IMR-90 (cell line): ENCODE data around the gene TEX48. TPM values are rescaled to one million over a fixed set of nuclear protein-coding genes. Genes with fewer than 3 reads are reported as not detected.
A peak's percentile ranks its signal among the peaks of the same experiment; 100 is the strongest.

Source experiments
- ATAC-seq: fragments of 200-7000 bp; cut with Tn5 transposase; 2 replicates; pipeline ENCODE4 v1.9.1; 2020; ENCODE audit warnings: low read depth, mild to moderate bottlenecking, moderate library complexity
- BruUV-seq: library from RNA; stranded (reverse); fragments of 400-500 nt; replicated peaks from 2 replicates; lab custom pipeline; 2021; lab: Mats Ljungman, UMichigan
- CTCF ChIA-PET: fragments of 300-600 bp; formaldehyde crosslinking; extraction: SDS; loops from one replicate; lab custom pipeline; 2021; ENCODE audit warnings: antibody characterized with exemption; lab: Yijun Ruan, JAX
- POLR2A ChIA-PET: fragments of 300-600 bp; sonication (Branson Sonifier 250); formaldehyde crosslinking; loops from one replicate; lab custom pipeline; 2022; ENCODE audit warnings: antibody characterized with exemption; ENCODE audit not compliant: unreplicated experiment; lab: Charles Lee
- DNase-seq: peaks from one replicate; pipeline ENCODE4 v3.0.0; 2013
- H2AFZ ChIP-seq: replicated peaks from 2 replicates; pipeline ENCODE3; 2013; ENCODE audit warnings: low read length, mild to moderate bottlenecking; ENCODE audit not compliant: poor library complexity
- H2AK5ac ChIP-seq: 2 replicates; pipeline ENCODE4 v1.6.1; 2013; ENCODE audit warnings: low read depth, low read length, inconsistent platforms
- H2AK9ac ChIP-seq: replicated peaks from 2 replicates; pipeline ENCODE3; 2013; ENCODE audit warnings: mild to moderate bottlenecking, low read depth, low read length, moderate library complexity; ENCODE audit not compliant: poor library complexity
- H2BK120ac ChIP-seq: 2 replicates; pipeline ENCODE4 v1.6.1; 2013; ENCODE audit warnings: low read depth, low read length, inconsistent platforms
- H2BK15ac ChIP-seq: 3 replicates; pipeline ENCODE4 v1.6.1; 2013; ENCODE audit warnings: low read depth, low read length, inconsistent platforms
- H2BK20ac ChIP-seq: 2 replicates; pipeline ENCODE4 v1.6.1; 2013; ENCODE audit warnings: low read depth, mild to moderate bottlenecking, inconsistent platforms, low read length, moderate library complexity
- H2BK5ac ChIP-seq: 2 replicates; pipeline ENCODE4 v1.6.1; 2013; ENCODE audit warnings: mild to moderate bottlenecking, low read depth, low read length, inconsistent platforms; ENCODE audit not compliant: poor library complexity, severe bottlenecking
- H3K14ac ChIP-seq: replicated peaks from 2 replicates; pipeline ENCODE4 v1.6.1; 2013; ENCODE audit warnings: low read depth, low read length, inconsistent platforms
- H3K18ac ChIP-seq: 2 replicates; pipeline ENCODE4 v1.6.1; 2013; ENCODE audit warnings: low read depth, low read length, control low read depth
- H3K23ac ChIP-seq: 2 replicates; pipeline ENCODE4 v1.6.1; 2013; ENCODE audit warnings: low read depth, low read length, inconsistent platforms
- H3K27ac ChIP-seq: 2 replicates; pipeline ENCODE4 v1.5.1; 2013; ENCODE audit warnings: mild to moderate bottlenecking, control low read depth, low read length; ENCODE audit not compliant: insufficient read depth
- H3K27me3 ChIP-seq: 2 replicates; pipeline ENCODE4 v1.6.1; 2013; ENCODE audit warnings: low read length; ENCODE audit not compliant: control insufficient read depth, insufficient read depth
- H3K36me3 ChIP-seq: 2 replicates; pipeline ENCODE4 v1.6.1; 2013; ENCODE audit warnings: low read length, mixed read lengths; ENCODE audit not compliant: control insufficient read depth, insufficient read depth
- H3K4ac ChIP-seq: 2 replicates; pipeline ENCODE4 v1.6.1; 2013; ENCODE audit warnings: low read depth, low read length, inconsistent platforms
- H3K4me1 ChIP-seq: 2 replicates; pipeline ENCODE4 v1.6.1; 2013; ENCODE audit warnings: low read length, mixed read lengths; ENCODE audit not compliant: control insufficient read depth, insufficient read depth
- H3K4me2 ChIP-seq: 2 replicates; pipeline ENCODE4 v1.6.1; 2013; ENCODE audit warnings: low read depth, mild to moderate bottlenecking, control low read depth, low read length, moderate library complexity
- H3K4me3 ChIP-seq: 2 replicates; pipeline ENCODE4 v1.5.1; 2013; ENCODE audit warnings: low read depth, mild to moderate bottlenecking, control low read depth, low read length, moderate library complexity; ENCODE audit not compliant: insufficient read depth
- H3K56ac ChIP-seq: 2 replicates; pipeline ENCODE4 v1.6.1; 2013; ENCODE audit warnings: low read length, inconsistent platforms; ENCODE audit not compliant: insufficient read depth; ENCODE audit errors: extremely low read depth
- H3K79me1 ChIP-seq, 2 experiments: 2 replicates each; pipeline ENCODE4 v1.6.1; 2013; ENCODE audit warnings: low read length in 2 of 2, inconsistent platforms in 1 of 2, low read depth in 1 of 2
- H3K9ac ChIP-seq: 2 replicates; pipeline ENCODE4 v1.6.1; 2013; ENCODE audit warnings: low read depth, low read length, control low read depth
- H3K9me1 ChIP-seq: 2 replicates; pipeline ENCODE4 v1.6.1; 2013; ENCODE audit warnings: low read length, inconsistent platforms; ENCODE audit not compliant: insufficient read depth
- H3K9me3 ChIP-seq: 2 replicates; pipeline ENCODE4 v1.6.1; 2013; ENCODE audit warnings: low read length; ENCODE audit not compliant: control insufficient read depth, insufficient read depth
- H4K20me1 ChIP-seq: 2 replicates; pipeline ENCODE4 v1.6.1; 2013; ENCODE audit warnings: low read length, inconsistent platforms; ENCODE audit not compliant: insufficient read depth
- H4K5ac ChIP-seq: 2 replicates; pipeline ENCODE4 v1.6.1; 2013; ENCODE audit warnings: mild to moderate bottlenecking, low read depth, low read length, control low read depth
- H4K8ac ChIP-seq, 2 experiments: 2 replicates each; pipeline ENCODE4 v1.6.1; 2013; ENCODE audit warnings: low read depth in 2 of 2, low read length in 2 of 2, control low read depth in 1 of 2, inconsistent platforms in 1 of 2
- H4K91ac ChIP-seq: 2 replicates; pipeline ENCODE4 v1.6.1; 2013; ENCODE audit warnings: low read depth, low read length, inconsistent platforms; ENCODE audit not compliant: insufficient read depth
- BHLHE40 ChIP-seq: fragments of 150-350 bp; IDR thresholded peaks from 2 replicates; pipeline ENCODE4 v1.6.1; 2016; ENCODE audit warnings: mild to moderate bottlenecking, low read depth, low read length
- CEBPB ChIP-seq: IDR thresholded peaks from 2 replicates; pipeline ENCODE4 v1.6.1; 2012; ENCODE audit warnings: low read depth, low read length, improper control_type of control experiment
- CHD1 ChIP-seq: IDR thresholded peaks from 2 replicates; pipeline ENCODE4 v1.6.1; 2012; ENCODE audit warnings: low read depth, low read length, improper control_type of control experiment
- FOS ChIP-seq: fragments of 150-350 bp; IDR thresholded peaks from 2 replicates; pipeline ENCODE4 v1.6.1; 2016; ENCODE audit warnings: low read depth, low read length
- MAFK ChIP-seq: IDR thresholded peaks from 2 replicates; pipeline ENCODE4 v1.6.1; 2012; ENCODE audit warnings: low read depth, low read length, improper control_type of control experiment
- MXI1 ChIP-seq: IDR thresholded peaks from 2 replicates; pipeline ENCODE4 v1.6.1; 2012; ENCODE audit warnings: low read depth, mild to moderate bottlenecking, low read length, moderate library complexity, borderline replicate concordance
- NFE2L2 ChIP-seq: fragments of 150-350 bp; IDR thresholded peaks from 2 replicates; pipeline ENCODE4 v1.6.1; 2016; ENCODE audit warnings: low read depth, mild to moderate bottlenecking, low read length
- POLR2A ChIP-seq: IDR thresholded peaks from 2 replicates; pipeline ENCODE4 v1.6.1; 2012; ENCODE audit warnings: mild to moderate bottlenecking, low read depth, low read length
- RCOR1 ChIP-seq: IDR thresholded peaks from 2 replicates; pipeline ENCODE4 v1.6.1; 2012; ENCODE audit warnings: mild to moderate bottlenecking, low read length, improper control_type of control experiment; ENCODE audit not compliant: insufficient replicate concordance
- RFX5 ChIP-seq: IDR thresholded peaks from 2 replicates; pipeline ENCODE4 v1.8.0; 2012; ENCODE audit warnings: low read depth, mild to moderate bottlenecking, low read length, moderate library complexity
- SMC3 ChIP-seq: fragments of 150-350 bp; IDR thresholded peaks from 2 replicates; pipeline ENCODE4 v1.6.1; 2016; ENCODE audit warnings: low read depth, mild to moderate bottlenecking, antibody characterized with exemption, low read length, moderate library complexity
- WGBS, 2 experiments: methylation state at CpG; one replicate each; pipeline versions ENCODE4 v1.1.5 to v1.1.7; 2013; ENCODE audit warnings: missing lambda C conversion rate in 2 of 2; ENCODE audit not compliant: insufficient read length in 1 of 2; ENCODE audit errors: extremely low coverage in 2 of 2; 5-methylcytosine and 5-hydroxymethylcytosine counted together
- dilution Hi-C: fragments of 300-500 bp; cut with HindIII; formaldehyde crosslinking; loops from one replicate; pipeline ENCODE4 v1.14.3; 2018; ENCODE audit warnings: low sequenced_read_pairs; ENCODE audit not compliant: unreplicated experiment
- in situ Hi-C: fragments of 300-500 bp; cut with MboI; formaldehyde crosslinking; loops from 3 replicates; pipeline ENCODE4 v1.14.3; 2019; ENCODE audit warnings: low sequenced_read_pairs, inconsistent platforms, mixed read lengths
- intact Hi-C: fragments of 100-400 bp; cut with micrococcal nuclease; formaldehyde crosslinking; loops from 2 replicates; pipeline ENCODE4 v1.10.0; 2022
- polyA plus RNA-seq, 3 experiments: library from polyadenylated mRNA; depleted of rRNA; stranded (reverse); fragments of >200 nt; gene quantifications; 2 replicates each; pipeline ENCODE4 v1.2.3, GENCODE V29; 2012; ENCODE audit warnings: low replicate concordance in 1 of 3
- total RNA-seq: library from RNA; depleted of rRNA; stranded (reverse); fragments of >200 nt; gene quantifications from 2 replicates; pipeline ENCODE4 v1.2.3, GENCODE V29; 2012
- TF ChIP-seq, protein P1 (sequence below): fragments of 150-350 bp; IDR thresholded peaks from 2 replicates; pipeline ENCODE4 v1.6.1; 2017; ENCODE audit warnings: mild to moderate bottlenecking, antibody characterized with exemption, low read length, low read depth
- TF ChIP-seq, protein P2 (sequence below): fragments of 150-350 bp; IDR thresholded peaks from 2 replicates; pipeline ENCODE4 v1.6.1; 2016; ENCODE audit warnings: low read depth, mild to moderate bottlenecking, low read length, moderate library complexity, borderline replicate concordance
- TF ChIP-seq, protein P3 (sequence below): conservative IDR thresholded peaks from 2 replicates; pipeline ENCODE4 v1.5.1; 2012; ENCODE audit warnings: mild to moderate bottlenecking, low read depth, low read length, improper control_type of control experiment

TEX48 gene
- total and polyA plus RNA-seq, 2 of the 4 experiments (the other 2 are of a cell fraction), result not detected

DNA sequence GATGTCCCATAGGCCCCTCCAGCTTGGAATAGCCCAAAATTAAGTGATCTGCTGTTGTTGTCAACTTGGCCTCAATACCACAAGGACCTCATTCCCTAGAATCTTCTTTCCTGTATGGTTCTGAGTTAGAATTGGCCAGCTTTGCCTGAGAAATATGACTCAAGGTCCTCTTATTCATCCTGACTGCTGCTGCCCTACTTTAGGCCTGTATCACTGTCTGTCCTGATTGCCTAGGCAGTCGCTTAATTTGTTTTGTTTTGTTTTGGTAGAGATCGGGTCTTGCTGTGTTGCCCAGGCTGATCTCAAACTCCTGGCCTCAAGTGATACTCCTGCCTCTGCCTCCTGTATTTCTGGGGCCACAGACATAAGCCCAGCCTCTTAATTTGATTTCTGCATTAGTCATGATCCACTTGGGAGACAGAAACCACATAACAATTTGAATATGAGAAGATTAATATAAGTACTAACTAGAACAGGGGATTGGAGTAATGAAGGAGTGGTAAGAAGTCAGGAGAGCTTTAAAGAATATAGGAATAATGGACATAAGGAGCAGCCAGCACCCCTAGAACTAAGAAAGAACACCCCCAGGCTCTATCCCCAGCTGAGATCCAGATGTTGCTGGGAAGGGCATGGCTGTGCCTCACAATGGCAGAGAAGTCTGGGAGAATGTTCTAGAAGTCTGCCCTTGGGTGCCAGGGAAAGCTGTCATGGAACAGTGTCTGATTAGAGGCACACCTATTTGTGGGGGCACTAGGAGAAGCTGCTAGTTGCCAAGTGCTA, 29.0 kb downstream of the TEX48 start:
- dilution Hi-C loops, result no loop called here
- in situ Hi-C loops, result loop anchor here (5.0 kb wide), 1 partner anchor 166 kb away; no protein-coding TSS in a partner anchor
- no peaks in the 10 kb centered on the region for H3K9me1 ChIP-seq
- peaks cover 4% of the 10 kb centered on the region for H3K4me1 ChIP-seq
- ChIA-PET CTCF (interaction anchor here (0.6 to 2.8 kb wide), 32 partner anchors 9 to 977 kb away, joined by 3 to 27 read pairs (median 4); no protein-coding TSS in a partner anchor), POLR2A (interaction anchor here (0.5 kb wide), 1 partner anchor 47 kb away, joined by 3 read pairs; no protein-coding TSS in a partner anchor)
- H2AK5ac ChIP-seq, result no peak overlapping the region
- no peaks in the 10 kb centered on the region for H3K36me3 ChIP-seq
- H4K20me1 ChIP-seq, result no peaks in the 10 kb centered on the region; the same call in 1 of the 2 replicates
- no TSS peak for BruUV-seq
- DNase-seq (peak; percentile 55), ATAC-seq (peak; percentile 28)
- no peak overlapping the region for H3K14ac ChIP-seq
- H4K8ac ChIP-seq, result peak overlapping the region in 1 of 2 experiments; percentile 75; a peak in 1 of 4 replicates
- H3K27me3 ChIP-seq, result no peaks in the 10 kb centered on the region
- H2BK5ac ChIP-seq, result no peak overlapping the region
- no peak overlapping the region for H4K5ac ChIP-seq
- intact Hi-C loops, result loop anchor here (1.0 to 5.0 kb wide), 4 partner anchors 146 to 248 kb away; partner anchors contain the start of gene WHRN
- no peak overlapping the region for H3K18ac ChIP-seq
- H3K9ac ChIP-seq, result no peak overlapping the region
- no peak overlapping the region for H3K27ac ChIP-seq
- no peak for TF ChIP-seq POLR2A
- TF ChIP-seq, protein P1, sequence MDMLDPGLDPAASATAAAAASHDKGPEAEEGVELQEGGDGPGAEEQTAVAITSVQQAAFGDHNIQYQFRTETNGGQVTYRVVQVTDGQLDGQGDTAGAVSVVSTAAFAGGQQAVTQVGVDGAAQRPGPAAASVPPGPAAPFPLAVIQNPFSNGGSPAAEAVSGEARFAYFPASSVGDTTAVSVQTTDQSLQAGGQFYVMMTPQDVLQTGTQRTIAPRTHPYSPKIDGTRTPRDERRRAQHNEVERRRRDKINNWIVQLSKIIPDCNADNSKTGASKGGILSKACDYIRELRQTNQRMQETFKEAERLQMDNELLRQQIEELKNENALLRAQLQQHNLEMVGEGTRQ, result no peak
- TF ChIP-seq CEBPB, result no peak
- no peak for TF ChIP-seq SMC3
- TF ChIP-seq MXI1, result no peak
- no peak for TF ChIP-seq CHD1
- TF ChIP-seq FOS, result no peak
- TF ChIP-seq, protein P2, sequence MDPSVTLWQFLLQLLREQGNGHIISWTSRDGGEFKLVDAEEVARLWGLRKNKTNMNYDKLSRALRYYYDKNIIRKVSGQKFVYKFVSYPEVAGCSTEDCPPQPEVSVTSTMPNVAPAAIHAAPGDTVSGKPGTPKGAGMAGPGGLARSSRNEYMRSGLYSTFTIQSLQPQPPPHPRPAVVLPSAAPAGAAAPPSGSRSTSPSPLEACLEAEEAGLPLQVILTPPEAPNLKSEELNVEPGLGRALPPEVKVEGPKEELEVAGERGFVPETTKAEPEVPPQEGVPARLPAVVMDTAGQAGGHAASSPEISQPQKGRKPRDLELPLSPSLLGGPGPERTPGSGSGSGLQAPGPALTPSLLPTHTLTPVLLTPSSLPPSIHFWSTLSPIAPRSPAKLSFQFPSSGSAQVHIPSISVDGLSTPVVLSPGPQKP, result no peak
- no peak for TF ChIP-seq NFE2L2
- TF ChIP-seq RFX5, result no peak
- no peak for TF ChIP-seq RCOR1
- TF ChIP-seq MAFK, result no peak
- TF ChIP-seq, protein P3, sequence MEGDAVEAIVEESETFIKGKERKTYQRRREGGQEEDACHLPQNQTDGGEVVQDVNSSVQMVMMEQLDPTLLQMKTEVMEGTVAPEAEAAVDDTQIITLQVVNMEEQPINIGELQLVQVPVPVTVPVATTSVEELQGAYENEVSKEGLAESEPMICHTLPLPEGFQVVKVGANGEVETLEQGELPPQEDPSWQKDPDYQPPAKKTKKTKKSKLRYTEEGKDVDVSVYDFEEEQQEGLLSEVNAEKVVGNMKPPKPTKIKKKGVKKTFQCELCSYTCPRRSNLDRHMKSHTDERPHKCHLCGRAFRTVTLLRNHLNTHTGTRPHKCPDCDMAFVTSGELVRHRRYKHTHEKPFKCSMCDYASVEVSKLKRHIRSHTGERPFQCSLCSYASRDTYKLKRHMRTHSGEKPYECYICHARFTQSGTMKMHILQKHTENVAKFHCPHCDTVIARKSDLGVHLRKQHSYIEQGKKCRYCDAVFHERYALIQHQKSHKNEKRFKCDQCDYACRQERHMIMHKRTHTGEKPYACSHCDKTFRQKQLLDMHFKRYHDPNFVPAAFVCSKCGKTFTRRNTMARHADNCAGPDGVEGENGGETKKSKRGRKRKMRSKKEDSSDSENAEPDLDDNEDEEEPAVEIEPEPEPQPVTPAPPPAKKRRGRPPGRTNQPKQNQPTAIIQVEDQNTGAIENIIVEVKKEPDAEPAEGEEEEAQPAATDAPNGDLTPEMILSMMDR, result no peak
- no peak for TF ChIP-seq BHLHE40
- no peak overlapping the region for H3K23ac ChIP-seq
- H2AFZ ChIP-seq, result peak overlapping the region; percentile 79
- H3K9me3 ChIP-seq, result no peaks in the 10 kb centered on the region
- H3K56ac ChIP-seq, result no peak overlapping the region
- H2BK120ac ChIP-seq, result no peak overlapping the region
- no peak overlapping the region for H2BK20ac ChIP-seq
- no CpG with 5 or more reads among the region's 2 CpGs for WGBS, 2 experiments
- H2AK9ac ChIP-seq, result peak overlapping the region; percentile 10
- no peak overlapping the region for H3K4ac ChIP-seq
- H2BK15ac ChIP-seq, result no peak overlapping the region
- no peak overlapping the region for H3K4me3 ChIP-seq
- H3K79me1 ChIP-seq, result no peaks in the 10 kb centered on the region
- H3K4me2 ChIP-seq, result no peak overlapping the region
- no peak overlapping the region for H4K91ac ChIP-seq
